Ishikawa (cell line): ENCODE measurements around the gene GPR137B.

Experiments used
- CEBPB ChIP-seq: IDR thresholded peaks from 2 replicates; pipeline ENCODE4 v1.6.1; 2012
- CREB1 ChIP-seq: IDR thresholded peaks from 2 replicates; pipeline ENCODE4 v1.6.1; 2012; ENCODE audit warnings: low read depth
- EGR1 ChIP-seq: IDR thresholded peaks from 2 replicates; pipeline ENCODE4 v1.6.1; 2012
- EP300 ChIP-seq: IDR thresholded peaks from 2 replicates; pipeline ENCODE4 v1.6.1; 2012; ENCODE audit warnings: borderline replicate concordance
- FOXM1 ChIP-seq: IDR thresholded peaks from 2 replicates; pipeline ENCODE4 v1.6.1; 2012; ENCODE audit warnings: low read depth, borderline replicate concordance
- NFIC ChIP-seq: IDR thresholded peaks from 2 replicates; pipeline ENCODE4 v1.6.1; 2012
- RAD21 ChIP-seq: IDR thresholded peaks from 2 replicates; pipeline ENCODE4 v1.6.1; 2012; ENCODE audit warnings: low read depth
- TAF1 ChIP-seq: IDR thresholded peaks from 2 replicates; pipeline ENCODE4 v1.6.1; 2012; ENCODE audit warnings: low read depth, mild to moderate bottlenecking
- TCF12 ChIP-seq: IDR thresholded peaks from 2 replicates; pipeline ENCODE4 v1.6.1; 2012; ENCODE audit warnings: low read depth
- TEAD4 ChIP-seq: IDR thresholded peaks from 2 replicates; pipeline ENCODE4 v1.6.1; 2012
- YY1 ChIP-seq: IDR thresholded peaks from 2 replicates; pipeline ENCODE4 v1.6.1; 2012; ENCODE audit warnings: low read depth
- ZBTB7A ChIP-seq: IDR thresholded peaks from 2 replicates; pipeline ENCODE4 v1.6.1; 2012; ENCODE audit warnings: low read depth
- TF ChIP-seq, protein P1 (sequence below): IDR thresholded peaks from 2 replicates; pipeline ENCODE4 v1.6.1; 2012
- TF ChIP-seq, protein P2 (sequence below): IDR thresholded peaks from 2 replicates; pipeline ENCODE4 v1.6.1; 2012; ENCODE audit warnings: low read depth, mild to moderate bottlenecking
- TF ChIP-seq, protein P3 (sequence below): IDR thresholded peaks from 2 replicates; pipeline ENCODE4 v1.6.1; 2012

GPR137B gene

DNA sequence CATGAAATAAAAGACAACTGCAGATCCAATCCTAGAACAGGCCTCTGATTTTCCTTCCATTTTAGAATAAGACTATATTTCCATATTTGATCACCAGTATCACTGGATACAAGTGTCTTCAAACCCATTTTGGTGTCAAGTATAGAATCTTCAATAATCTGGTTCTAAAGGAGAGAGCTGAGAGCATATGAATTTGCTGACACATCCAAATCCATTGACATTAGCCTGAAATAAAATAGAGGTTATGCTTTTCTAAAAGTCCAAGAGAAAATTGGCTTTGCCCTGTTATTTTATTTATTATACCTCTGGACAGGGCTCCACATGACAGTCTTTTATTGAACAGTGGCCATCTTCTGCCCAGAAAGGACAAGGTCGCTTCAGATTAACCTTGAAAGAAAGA, 110.8 kb downstream of the GPR137B start:
- TF ChIP-seq EGR1 (no peak), YY1 (no peak), RAD21 (no peak), TEAD4 (no peak), CREB1 (no peak), EP300 (no peak)
- TF ChIP-seq, protein P1, sequence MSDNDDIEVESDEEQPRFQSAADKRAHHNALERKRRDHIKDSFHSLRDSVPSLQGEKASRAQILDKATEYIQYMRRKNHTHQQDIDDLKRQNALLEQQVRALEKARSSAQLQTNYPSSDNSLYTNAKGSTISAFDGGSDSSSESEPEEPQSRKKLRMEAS, result no peak

DNA sequence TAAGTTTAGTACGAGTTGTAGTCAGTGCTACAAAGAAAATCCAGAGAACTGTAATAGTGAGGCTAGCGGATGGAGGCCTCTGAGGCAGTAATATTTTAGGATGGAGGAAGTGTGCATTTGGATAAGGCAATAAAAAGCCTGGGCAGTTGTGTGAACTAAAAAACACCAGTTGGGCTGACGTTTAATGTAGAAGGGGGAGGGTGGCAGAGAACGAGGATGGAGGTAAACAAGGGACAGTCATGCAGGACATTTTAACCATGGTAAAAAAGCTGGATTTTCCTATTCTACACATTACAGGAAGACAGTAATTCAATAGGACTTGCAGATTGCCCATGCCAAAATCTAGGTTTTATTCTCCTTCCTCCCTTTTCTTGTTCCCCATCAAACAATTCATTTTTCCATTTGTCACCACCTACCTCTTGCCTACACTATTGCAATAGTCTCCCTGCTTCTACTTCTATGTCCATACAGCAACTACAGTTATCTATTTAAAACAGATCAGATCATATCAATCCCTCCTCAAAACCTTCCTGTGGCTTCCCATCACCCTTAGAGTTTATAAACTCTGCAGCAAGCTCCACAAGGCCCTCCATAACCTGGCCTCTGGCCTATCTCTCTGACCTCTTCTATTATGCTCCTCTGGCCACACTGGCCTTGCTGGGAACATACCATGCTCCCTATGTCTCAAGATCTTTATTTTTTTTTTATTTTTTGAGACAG, 111.7 kb downstream of the GPR137B start:
- TF ChIP-seq CREB1, result no peak
- no peak for TF ChIP-seq RAD21
- no peak for TF ChIP-seq TCF12
- no peak for TF ChIP-seq FOXM1
- no peak for TF ChIP-seq EP300
- TF ChIP-seq, protein P2, sequence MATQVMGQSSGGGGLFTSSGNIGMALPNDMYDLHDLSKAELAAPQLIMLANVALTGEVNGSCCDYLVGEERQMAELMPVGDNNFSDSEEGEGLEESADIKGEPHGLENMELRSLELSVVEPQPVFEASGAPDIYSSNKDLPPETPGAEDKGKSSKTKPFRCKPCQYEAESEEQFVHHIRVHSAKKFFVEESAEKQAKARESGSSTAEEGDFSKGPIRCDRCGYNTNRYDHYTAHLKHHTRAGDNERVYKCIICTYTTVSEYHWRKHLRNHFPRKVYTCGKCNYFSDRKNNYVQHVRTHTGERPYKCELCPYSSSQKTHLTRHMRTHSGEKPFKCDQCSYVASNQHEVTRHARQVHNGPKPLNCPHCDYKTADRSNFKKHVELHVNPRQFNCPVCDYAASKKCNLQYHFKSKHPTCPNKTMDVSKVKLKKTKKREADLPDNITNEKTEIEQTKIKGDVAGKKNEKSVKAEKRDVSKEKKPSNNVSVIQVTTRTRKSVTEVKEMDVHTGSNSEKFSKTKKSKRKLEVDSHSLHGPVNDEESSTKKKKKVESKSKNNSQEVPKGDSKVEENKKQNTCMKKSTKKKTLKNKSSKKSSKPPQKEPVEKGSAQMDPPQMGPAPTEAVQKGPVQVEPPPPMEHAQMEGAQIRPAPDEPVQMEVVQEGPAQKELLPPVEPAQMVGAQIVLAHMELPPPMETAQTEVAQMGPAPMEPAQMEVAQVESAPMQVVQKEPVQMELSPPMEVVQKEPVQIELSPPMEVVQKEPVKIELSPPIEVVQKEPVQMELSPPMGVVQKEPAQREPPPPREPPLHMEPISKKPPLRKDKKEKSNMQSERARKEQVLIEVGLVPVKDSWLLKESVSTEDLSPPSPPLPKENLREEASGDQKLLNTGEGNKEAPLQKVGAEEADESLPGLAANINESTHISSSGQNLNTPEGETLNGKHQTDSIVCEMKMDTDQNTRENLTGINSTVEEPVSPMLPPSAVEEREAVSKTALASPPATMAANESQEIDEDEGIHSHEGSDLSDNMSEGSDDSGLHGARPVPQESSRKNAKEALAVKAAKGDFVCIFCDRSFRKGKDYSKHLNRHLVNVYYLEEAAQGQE, result no peak
- TF ChIP-seq NFIC, result no peak
- TF ChIP-seq EGR1, result no peak
- TF ChIP-seq, protein P3, sequence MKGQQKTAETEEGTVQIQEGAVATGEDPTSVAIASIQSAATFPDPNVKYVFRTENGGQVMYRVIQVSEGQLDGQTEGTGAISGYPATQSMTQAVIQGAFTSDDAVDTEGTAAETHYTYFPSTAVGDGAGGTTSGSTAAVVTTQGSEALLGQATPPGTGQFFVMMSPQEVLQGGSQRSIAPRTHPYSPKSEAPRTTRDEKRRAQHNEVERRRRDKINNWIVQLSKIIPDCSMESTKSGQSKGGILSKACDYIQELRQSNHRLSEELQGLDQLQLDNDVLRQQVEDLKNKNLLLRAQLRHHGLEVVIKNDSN, result no peak
- TF ChIP-seq TAF1, result no peak
- no peak for TF ChIP-seq CEBPB
- TF ChIP-seq, protein P1, result no peak
- TF ChIP-seq ZBTB7A, result no peak

DNA sequence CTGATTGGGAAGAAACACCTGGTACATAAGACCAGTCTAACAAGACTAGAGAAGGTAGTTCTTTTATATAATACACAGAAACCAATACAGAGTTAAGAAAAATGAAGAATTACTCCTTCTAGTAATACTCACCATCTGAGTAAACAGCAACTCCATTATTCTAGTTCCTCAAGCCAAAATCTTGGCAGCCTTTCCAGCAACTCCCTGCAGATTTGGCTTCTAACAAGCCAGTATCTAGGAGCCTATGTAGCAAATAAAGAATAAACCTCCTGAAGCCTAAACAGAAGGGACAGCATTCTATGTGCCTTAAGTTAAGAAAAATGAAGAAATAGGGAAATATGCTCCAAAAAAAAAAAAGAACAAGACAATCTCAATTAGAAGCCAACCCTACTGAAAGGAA, 114.9 kb downstream of the GPR137B start:
- TF ChIP-seq, protein P2, result no peak
- no peak for TF ChIP-seq TEAD4
- TF ChIP-seq TAF1, result no peak
- no peak for TF ChIP-seq YY1
- TF ChIP-seq NFIC, result no peak
- TF ChIP-seq, protein P3, result no peak
- TF ChIP-seq FOXM1, result no peak
- no peak for TF ChIP-seq CEBPB
- TF ChIP-seq, protein P1, result no peak
- no peak for TF ChIP-seq CREB1

DNA sequence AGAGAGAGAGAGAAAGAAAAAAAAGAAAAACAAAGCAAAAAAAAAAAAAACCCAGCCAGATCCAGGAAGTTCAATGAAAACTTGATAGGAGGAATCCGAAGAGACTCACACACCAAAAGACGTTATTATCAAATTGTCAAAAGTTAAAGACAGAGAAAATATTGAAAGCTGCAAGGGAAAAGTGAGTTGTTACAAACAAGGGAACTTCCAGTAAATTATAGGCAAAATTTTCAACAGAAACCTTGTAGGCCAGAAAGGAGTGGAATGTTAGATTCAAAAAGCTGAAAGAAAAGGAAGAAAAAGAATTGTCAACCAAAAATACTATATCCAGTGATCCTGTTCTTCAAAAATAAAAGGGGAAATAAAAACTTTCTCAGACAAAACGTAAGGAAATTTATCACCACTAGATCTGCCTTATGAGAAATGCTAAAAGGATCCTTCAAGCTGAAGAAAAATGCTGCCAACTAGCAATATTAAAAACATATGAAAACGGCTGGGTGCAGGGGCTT, 115.8 kb downstream of the GPR137B start:
- TF ChIP-seq EGR1 (no peak), TAF1 (no peak), TCF12 (no peak), TEAD4 (no peak), RAD21 (no peak), ZBTB7A (no peak), CEBPB (no peak), YY1 (no peak)
- TF ChIP-seq, protein P2, result no peak
- TF ChIP-seq, protein P3, result no peak
- TF ChIP-seq, protein P1, result no peak
